ENCODE data around the gene ATP8B2.
A peak's percentile ranks its signal among the peaks of the same experiment; 100 is the strongest.
"Not testable (repeated sequence)": the region's sequence is repeated elsewhere in the genome, so short reads cannot be mapped to it uniquely, and the experiment has no call there.

Gene ATP8B2

GRCh38 chr1:154324241-154324640 lies 1.1 kb upstream of the ATP8B2 start:
- no peak for DNase-seq

- peak; percentile 42 for DNase-seq
Measured at GRCh38 chr1:154325583-154326545, 539 bp downstream of the ATP8B2 start.

GRCh38 chr1:154326546-154327465 lies 1.5 kb downstream of the ATP8B2 start:
- DNase-seq, result no peak

- no peak for DNase-seq
Measured at GRCh38 chr1:154327466-154328317, 2.4 kb downstream of the ATP8B2 start.

GRCh38 chr1:154328318-154329151 lies 3.2 kb downstream of the ATP8B2 start:
- DNase-seq, result peak; percentile 81

- DNase-seq, result no peak
Measured at GRCh38 chr1:154329152-154329521, 3.8 kb downstream of the ATP8B2 start.

GRCh38 chr1:154329551-154330131 lies 4.3 kb downstream of the ATP8B2 start:
- DNase-seq, result no peak

GRCh38 chr1:154330669-154331068 lies 5.3 kb downstream of the ATP8B2 start:
- no peak for DNase-seq

- no peak for DNase-seq
Measured at GRCh38 chr1:154334079-154335024, 9.0 kb downstream of the ATP8B2 start.

GRCh38 chr1:154335025-154335714 lies 9.8 kb downstream of the ATP8B2 start:
- peak; percentile 94 for DNase-seq

GRCh38 chr1:154337253-154337894 lies 12.0 kb downstream of the ATP8B2 start:
- no peak for DNase-seq

GRCh38 chr1:154338875-154339274 lies 13.6 kb downstream of the ATP8B2 start:
- DNase-seq, result no peak

- not testable (repeated sequence) for DNase-seq
Measured at GRCh38 chr1:154341366-154341765, 16.0 kb downstream of the ATP8B2 start.

GRCh38 chr1:154342132-154342531 lies 16.8 kb downstream of the ATP8B2 start:
- DNase-seq, result no peak

- peak; percentile 67 for DNase-seq
Measured at GRCh38 chr1:154342836-154343472, 17.6 kb downstream of the ATP8B2 start.

- DNase-seq, result peak; percentile 75
Measured at GRCh38 chr1:154344977-154345837, 19.9 kb downstream of the ATP8B2 start.

GRCh38 chr1:154346276-154346917 lies 21.1 kb downstream of the ATP8B2 start:
- no peak for DNase-seq

Data from stimulated activated CD4-positive, alpha-beta T cell treated with anti-CD3 and anti-CD28 coated beads, Interleukin-1b, Interleukin-23, amount 100 ng/mL, for 48 hours (primary cell).